Coronary artery (tissue), 2 donors: ENCODE results near the gene IRF3.

ENCODE experiments used
- DNase-seq: peaks from one replicate; pipeline ENCODE4 v3.0.0-alpha.2; 2017; ENCODE audit warnings: low spot score
- H3K27ac ChIP-seq, 2 donors: fragments of 200-600 bp; sonication (generic); one replicate each; pipeline ENCODE4 v1.5.1; 2016 to 2019
- H3K4me3 ChIP-seq: fragments of 200-600 bp; sonication (generic); 2 replicates; pipeline ENCODE4 v1.5.1; 2016; ENCODE audit warnings: mild to moderate bottlenecking, moderate library complexity
- TF ChIP-seq, protein P1 (sequence below): fragments of 200-600 bp; sonication (generic); IDR thresholded peaks from one replicate; pipeline ENCODE4 v1.5.1; 2019; ENCODE audit warnings: antibody characterized with exemption

The IRF3 gene

DNA sequence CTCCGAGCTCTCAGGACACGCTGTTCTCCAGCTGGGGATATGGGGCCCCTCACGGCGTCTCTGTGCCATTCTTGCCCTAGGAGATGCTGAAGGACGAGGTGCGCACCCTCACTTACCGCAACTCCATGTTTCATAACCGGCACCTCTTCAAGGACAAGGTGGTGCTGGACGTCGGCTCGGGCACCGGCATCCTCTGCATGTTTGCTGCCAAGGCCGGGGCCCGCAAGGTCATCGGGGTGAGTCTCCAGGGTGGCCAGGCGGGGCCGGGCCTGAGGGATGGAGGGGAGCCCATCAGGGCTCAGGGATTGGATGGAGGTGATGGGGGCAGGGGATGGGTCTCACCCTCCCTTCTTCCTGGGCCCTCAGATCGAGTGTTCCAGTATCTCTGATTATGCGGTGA, 16.2 kb upstream of the IRF3 start:
- TF ChIP-seq, protein P1, sequence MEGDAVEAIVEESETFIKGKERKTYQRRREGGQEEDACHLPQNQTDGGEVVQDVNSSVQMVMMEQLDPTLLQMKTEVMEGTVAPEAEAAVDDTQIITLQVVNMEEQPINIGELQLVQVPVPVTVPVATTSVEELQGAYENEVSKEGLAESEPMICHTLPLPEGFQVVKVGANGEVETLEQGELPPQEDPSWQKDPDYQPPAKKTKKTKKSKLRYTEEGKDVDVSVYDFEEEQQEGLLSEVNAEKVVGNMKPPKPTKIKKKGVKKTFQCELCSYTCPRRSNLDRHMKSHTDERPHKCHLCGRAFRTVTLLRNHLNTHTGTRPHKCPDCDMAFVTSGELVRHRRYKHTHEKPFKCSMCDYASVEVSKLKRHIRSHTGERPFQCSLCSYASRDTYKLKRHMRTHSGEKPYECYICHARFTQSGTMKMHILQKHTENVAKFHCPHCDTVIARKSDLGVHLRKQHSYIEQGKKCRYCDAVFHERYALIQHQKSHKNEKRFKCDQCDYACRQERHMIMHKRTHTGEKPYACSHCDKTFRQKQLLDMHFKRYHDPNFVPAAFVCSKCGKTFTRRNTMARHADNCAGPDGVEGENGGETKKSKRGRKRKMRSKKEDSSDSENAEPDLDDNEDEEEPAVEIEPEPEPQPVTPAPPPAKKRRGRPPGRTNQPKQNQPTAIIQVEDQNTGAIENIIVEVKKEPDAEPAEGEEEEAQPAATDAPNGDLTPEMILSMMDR = no peak
- Histone ChIP-seq H3K4me3 (no peak overlapping the region), H3K27ac (no peak overlapping the region)
- no peak for DNase-seq

DNA sequence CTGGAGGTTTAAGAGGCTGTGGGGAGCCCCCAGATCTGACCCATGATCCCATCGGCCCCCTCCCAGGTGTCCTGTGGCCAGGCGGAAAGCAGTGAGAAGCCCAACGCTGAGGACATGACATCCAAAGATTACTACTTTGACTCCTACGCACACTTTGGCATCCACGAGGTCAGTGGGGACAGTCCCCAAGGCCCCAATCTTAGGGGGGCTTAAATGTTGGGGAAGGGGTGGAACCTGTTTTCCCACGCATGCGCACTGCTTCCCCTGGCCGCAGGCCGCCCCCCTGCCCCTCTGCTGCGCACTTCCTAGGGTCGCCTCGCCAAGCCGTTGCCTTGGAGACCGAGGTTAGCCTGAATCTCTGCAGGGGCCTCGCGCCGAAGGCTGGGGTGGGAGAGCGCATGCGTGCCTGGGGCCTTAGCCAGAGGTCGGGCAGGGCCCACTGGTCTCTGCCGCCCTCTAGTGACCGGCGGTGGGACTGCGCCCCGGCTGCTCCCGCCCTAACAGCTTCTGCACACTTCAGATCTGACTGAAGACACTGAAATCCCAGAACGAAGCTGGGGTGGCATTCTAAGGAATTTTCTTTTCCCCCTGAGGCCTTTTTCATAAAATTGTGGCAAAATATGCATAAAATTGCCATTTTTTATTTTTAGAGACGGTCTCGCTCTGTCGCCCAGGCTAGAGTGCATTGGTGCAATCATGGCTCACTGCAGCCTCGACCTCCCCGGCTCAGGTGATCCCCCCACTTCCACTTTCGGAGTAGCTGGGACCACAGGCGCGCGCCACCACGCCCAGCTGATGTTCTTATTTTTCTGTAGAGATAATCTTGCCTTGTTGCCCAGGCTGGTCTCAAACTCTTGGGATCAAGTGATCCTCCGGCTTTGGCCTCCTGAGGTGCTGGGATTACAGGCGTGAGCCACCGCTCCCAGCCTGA, 15.0 kb upstream of the IRF3 start:
- Histone ChIP-seq H3K4me3 (peak overlapping the region; percentile 49), H3K27ac (peak overlapping the region; percentile 29 to 74)
- TF ChIP-seq, protein P1 = peak; percentile 100
- DNase-seq = no peak

DNA sequence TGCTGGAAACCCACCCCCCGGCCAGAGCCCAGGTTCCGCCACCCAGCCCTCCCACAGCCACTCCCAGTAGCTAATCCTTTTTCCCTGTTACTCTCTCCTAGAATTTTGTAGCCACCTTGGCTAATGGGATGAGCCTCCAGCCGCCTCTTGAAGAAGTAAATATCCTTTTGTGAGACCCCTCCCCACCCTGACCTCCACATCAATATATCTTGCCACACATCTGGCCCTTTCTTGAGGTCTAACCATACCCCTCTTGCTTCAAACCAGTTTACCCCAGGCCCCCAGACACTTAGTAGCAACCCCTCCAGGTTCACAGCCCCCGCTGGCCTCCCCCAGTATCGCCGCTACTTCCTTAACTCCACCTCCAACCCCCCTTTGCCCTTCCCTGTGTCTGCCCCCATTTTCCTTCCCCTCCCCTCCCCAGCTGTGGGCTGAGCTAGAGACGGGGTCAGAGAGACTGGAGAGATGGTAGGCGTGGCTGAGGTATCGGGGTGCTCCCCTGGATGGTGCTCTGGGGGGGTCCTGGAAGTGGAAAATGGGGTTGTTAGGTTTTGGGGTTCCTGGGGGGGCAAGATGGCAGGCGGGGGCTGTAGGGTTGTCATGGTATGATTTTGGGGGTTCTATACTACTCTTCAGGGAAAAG, 14.2 kb upstream of the IRF3 start:
- H3K4me3 ChIP-seq = peak overlapping the region; percentile 49
- peak overlapping the region; percentile 29 to 74 for H3K27ac ChIP-seq
- TF ChIP-seq, protein P1 = no peak
- DNase-seq = no peak

DNA sequence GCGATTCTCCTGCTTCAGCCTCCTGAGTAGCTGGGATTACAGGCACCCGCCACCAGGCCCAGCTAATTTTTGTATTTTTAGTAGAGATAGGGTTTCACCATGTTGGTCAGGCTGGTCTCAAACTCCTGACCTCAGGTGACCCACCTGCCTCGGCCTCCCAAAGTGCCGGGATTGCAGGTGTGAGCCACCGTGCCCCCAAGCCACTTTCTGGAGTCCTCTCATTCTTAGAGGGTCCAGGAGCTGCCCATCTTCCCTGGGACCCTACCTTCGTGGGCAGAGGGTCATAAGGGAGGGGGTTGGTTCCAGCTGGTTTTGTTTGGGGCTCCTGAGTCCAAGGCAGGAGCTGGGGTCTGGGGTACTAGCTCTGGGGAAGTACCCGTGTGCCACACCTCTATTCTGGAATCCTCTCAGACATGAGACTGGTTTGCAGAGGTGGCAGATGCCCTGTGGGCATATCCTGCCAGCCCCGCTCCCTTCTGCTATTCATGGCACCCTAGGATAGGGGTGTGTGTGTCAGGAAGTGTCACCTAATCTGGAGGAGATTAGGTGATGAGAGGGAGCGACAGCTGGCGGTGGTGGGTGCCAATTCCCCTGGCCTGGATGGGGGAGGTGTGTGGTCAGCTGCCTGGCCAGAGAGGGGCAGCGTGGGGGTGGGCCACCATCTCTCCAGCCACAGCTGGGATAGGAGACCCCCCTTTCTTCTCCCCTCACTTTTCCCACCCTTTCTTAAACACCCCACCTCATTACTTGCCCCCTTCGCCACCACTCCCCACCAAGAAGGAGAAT, 13.5 kb upstream of the IRF3 start:
- Histone ChIP-seq H3K4me3 (no peak overlapping the region), H3K27ac (no peak overlapping the region)
- no peak for DNase-seq
- TF ChIP-seq, protein P1 = no peak

DNA sequence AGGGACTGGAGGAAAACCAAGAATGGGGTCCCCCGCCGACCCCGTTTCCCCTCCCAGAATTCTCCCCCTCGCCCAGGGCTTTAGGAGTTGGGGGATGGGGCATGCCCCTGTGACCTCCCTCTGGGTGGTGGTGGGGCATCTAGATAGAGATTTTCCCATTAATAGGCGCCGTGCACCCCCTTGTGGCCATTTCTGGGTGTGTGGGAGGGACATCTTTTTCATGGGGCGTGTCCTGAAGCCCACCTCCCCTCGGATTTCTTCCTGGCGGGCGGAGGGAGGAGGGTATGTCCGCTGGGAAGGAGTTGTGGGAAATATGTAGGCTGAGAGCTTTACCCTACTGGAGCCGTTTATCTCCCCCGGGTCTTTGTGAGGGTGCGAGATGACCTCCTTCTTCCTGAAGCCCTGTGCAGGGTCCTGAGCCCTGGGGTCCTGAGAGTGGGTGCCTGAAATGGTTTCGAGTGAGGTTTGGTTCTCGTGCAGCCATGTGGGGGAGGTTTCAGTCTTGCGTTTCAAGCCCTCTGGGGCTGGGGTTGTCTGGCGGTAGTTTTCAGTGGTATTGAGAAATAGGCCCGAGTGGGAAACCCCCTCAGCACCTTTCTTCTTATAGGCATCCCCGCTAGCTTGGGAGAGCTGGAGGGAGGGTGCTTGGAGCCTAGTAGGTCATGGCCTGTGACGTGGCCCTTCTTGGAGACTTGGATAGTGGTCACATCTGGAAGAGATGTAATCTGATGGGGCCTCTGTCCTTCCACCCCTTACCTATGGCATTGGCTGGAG, 12.4 kb upstream of the IRF3 start:
- Histone ChIP-seq H3K4me3 (peak overlapping the region; percentile 97), H3K27ac (peak overlapping the region; percentile 86 to 97)
- no peak for DNase-seq
- TF ChIP-seq, protein P1 = peak; percentile 39

DNA sequence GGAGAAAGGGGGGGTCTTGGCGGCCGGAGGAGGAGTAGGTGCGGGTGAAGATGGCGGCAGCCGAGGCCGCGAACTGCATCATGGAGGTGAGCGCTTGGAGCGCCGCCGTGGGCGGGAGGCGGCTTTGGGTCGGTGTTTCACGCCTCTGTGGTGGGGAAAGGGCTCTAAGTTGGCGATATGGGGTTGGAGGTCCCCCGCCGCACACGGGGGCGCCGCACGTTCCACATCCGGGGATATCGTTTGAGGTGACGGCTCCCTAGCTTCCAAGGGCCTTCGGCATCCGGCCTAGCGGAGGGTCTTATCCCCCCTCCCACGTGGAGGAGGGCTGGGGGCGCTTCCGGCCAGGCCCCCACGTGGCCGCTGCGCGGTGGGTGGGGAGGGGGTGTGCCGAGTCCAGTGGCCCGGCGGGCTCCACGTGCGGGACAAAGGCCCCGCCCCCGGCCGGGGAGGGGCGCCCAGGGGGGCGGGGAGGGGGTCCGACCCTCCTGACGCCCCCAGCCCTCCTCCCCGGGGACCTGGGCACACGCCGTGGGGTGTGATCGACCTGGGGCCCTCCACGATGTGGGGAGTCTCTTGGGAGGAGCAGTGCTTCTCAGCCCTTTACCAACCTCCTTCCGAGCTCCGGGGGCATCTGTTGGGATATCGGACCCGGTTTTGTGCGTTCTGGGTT, 11.7 kb upstream of the IRF3 start, which contains the start of gene PRMT1:
TSS of gene PRMT1 (plus strand) at position 41 of the 670 bp plus-strand sequence. CDS start at position 51, 10 bp downstream.
- peak within 1 kb of the TSS; percentile 86 to 97 for H3K27ac ChIP-seq
- no peak for DNase-seq
- H3K4me3 ChIP-seq = peak within 1 kb of the TSS; percentile 97
- TF ChIP-seq, protein P1 = no peak
